A549 (cell line): Measurements from ENCODE around the gene CHAF1B. TPM values are rescaled to one million over a fixed set of nuclear protein-coding genes. Genes with fewer than 3 reads are reported as not detected.

Experiments
- ATAC-seq, 2 experiments: fragments of 200-7000 bp in 1 of 2; fragments of >200 bp in 1 of 2; cut with Nextera tagmentation in 1 of 2; cut with Tn5 transposase in 1 of 2; 3 replicates each; pipeline versions ENCODE4 v1.8.0 to v1.9.1; 2018 to 2020; ENCODE audit warnings: mild to moderate bottlenecking in 1 of 2, moderate library complexity in 1 of 2
- CTCF ChIA-PET: fragments of 300-600 bp; sonication (Branson Sonifier 250); formaldehyde crosslinking; extraction: SDS; loops from one replicate; lab custom pipeline; 2021; ENCODE audit warnings: antibody characterized with exemption, inconsistent platforms; lab: Yijun Ruan, JAX
- POLR2A ChIA-PET: fragments of 350-600 bp; formaldehyde crosslinking; extraction: SDS; loops from one replicate; lab custom pipeline; 2021; ENCODE audit warnings: antibody characterized with exemption, inconsistent platforms; lab: Yijun Ruan, JAX
- DNase-seq, 2 experiments: peaks; one replicate each; pipeline versions ENCODE4 v3.0.0 to v3.0.0-alpha.2; 2011 to 2016; ENCODE audit warnings: low read depth in 1 of 2, low spot score in 1 of 2
- FAIRE-seq: peaks from 2 replicates; lab custom pipeline; 2011; peaks lifted over from hg19 to GRCh38; lab: Jason Lieb, UNC
- H3K27ac ChIP-seq, 2 experiments: fragments of >200 bp; sonication (Bioruptor Twin); formaldehyde crosslinking; 3 replicates each; pipeline ENCODE4 v1.5.1; 2016 to 2017
- H3K4me1 ChIP-seq: fragments of >200 bp; sonication (Bioruptor Twin); formaldehyde crosslinking; 3 replicates; pipeline ENCODE4 v1.6.1; 2016
- H3K4me2 ChIP-seq: fragments of >200 bp; sonication (Bioruptor Twin); formaldehyde crosslinking; 3 replicates; pipeline ENCODE4 v1.6.1; 2016
- H3K4me3 ChIP-seq: fragments of >200 bp; sonication (Bioruptor Twin); formaldehyde crosslinking; 3 replicates; pipeline ENCODE4 v1.5.1; 2016
- H3K9me3 ChIP-seq: fragments of >200 bp; sonication (Bioruptor Twin); formaldehyde crosslinking; 3 replicates; pipeline ENCODE4 v1.6.1; 2016
- BCL3 ChIP-seq: fragments of >200 bp; sonication (Bioruptor Twin); formaldehyde crosslinking; IDR thresholded peaks from 3 replicates; pipeline ENCODE4 v1.6.1; 2016
- CTCF ChIP-seq: fragments of >200 bp; sonication (Bioruptor Twin); formaldehyde crosslinking; IDR thresholded peaks from 3 replicates; pipeline ENCODE4 v1.5.1; 2016
- ELK1 ChIP-seq: fragments of 150-350 bp; IDR thresholded peaks from 2 replicates; pipeline ENCODE4 v1.6.1; 2014; ENCODE audit warnings: low read depth, mild to moderate bottlenecking, low read length
- HEYL ChIP-seq: fragments of 250-450 bp; sonication (Bioruptor Pico); IDR thresholded peaks from 2 replicates; pipeline ENCODE4 v1.8.0; 2021; ENCODE audit warnings: mild to moderate bottlenecking, moderate library complexity
- REST ChIP-seq: fragments of 200-600 bp; sonication (generic); IDR thresholded peaks from 2 replicates; pipeline ENCODE4 v1.6.1; 2016; ENCODE audit warnings: antibody characterized with exemption, mild to moderate bottlenecking, moderate library complexity
- SMC3 ChIP-seq: fragments of >200 bp; sonication (Bioruptor Twin); formaldehyde crosslinking; IDR thresholded peaks from 3 replicates; pipeline ENCODE4 v1.6.1; 2018; ENCODE audit warnings: inconsistent platforms
- TFCP2L1 ChIP-seq: fragments of 250-450 bp; sonication (Bioruptor Pico); IDR thresholded peaks from 2 replicates; pipeline ENCODE4 v1.5.0; 2021; ENCODE audit warnings: mild to moderate bottlenecking
- ZC3H11A ChIP-seq: fragments of 450-650 bp; IDR thresholded peaks from 2 replicates; pipeline ENCODE4 v1.6.1; 2014; ENCODE audit warnings: antibody characterized with exemption, mild to moderate bottlenecking
- ZSCAN20 ChIP-seq: fragments of 250-450 bp; sonication (Bioruptor Pico); IDR thresholded peaks from 2 replicates; pipeline ENCODE4 v1.8.0; 2022; ENCODE audit warnings: mild to moderate bottlenecking, moderate library complexity
- WGBS: methylation state at CpG from one replicate; pipeline ENCODE4 v1.1.6; 2017; ENCODE audit errors: missing lambda C conversion rate; 5-methylcytosine and 5-hydroxymethylcytosine counted together
- polyA plus RNA-seq, 4 experiments: library from polyadenylated mRNA; depleted of rRNA in 3 of 4; stranded (reverse); fragments of >200 nt; fragmentation: RNase III in 1 of 4; extraction: RNeasy Plus Mini Kit Qiagen cat#74134 plus additional on column Dnase treatment in 1 of 4; gene quantifications; 2 replicates in 3 of 4; 3 replicates in 1 of 4; pipeline ENCODE4 v1.2.3, GENCODE V29; 2011 to 2017

CHAF1B gene
- polyA plus RNA-seq, 2 of the 4 experiments (the other 2 are of a cell fraction): 13.3 to 16.9 TPM

- 92% methylated on average over 10 of the region's 10 CpGs for WGBS
- CTCF ChIA-PET: interaction anchor here (1.9 to 2.1 kb wide), 2 partner anchors 8 to 10 kb away, joined by 5 to 6 read pairs; no protein-coding TSS in a partner anchor
Measured at GRCh38 chr21:36446301-36446700, 61.1 kb downstream of the CHAF1B start.

More at GRCh38 chr21:36446301-36446700, 61.1 kb downstream of the CHAF1B start:
- Histone ChIP-seq H3K4me2 (no peak overlapping the region), H3K27ac (no peak overlapping the region), H3K4me3 (no peak overlapping the region), H3K9me3 (no peaks in the 10 kb centered on the region), H3K4me1 (0 out of 3 replicates have a peak, but pooled peaks cover 3% of the 10 kb centered on the region)
- no peak for ATAC-seq
- POLR2A ChIA-PET: no interaction called here
- TF ChIP-seq REST (no peak), ELK1 (no peak), HEYL (CRISPR knock-in tag) (no peak), ZC3H11A (no peak), BCL3 (no peak), ZSCAN20 (CRISPR knock-in tag) (no peak), SMC3 (no peak), TFCP2L1 (CRISPR knock-in tag) (no peak), CTCF (no peak)
- DNase-seq: no peak
- FAIRE-seq: no peak
